LNCaP clone FGC (cell line): ENCODE results near the gene PITHD1.
A peak's percentile ranks its signal among the peaks of the same experiment; 100 is the strongest.
"Not testable (repeated sequence)": the region's sequence is repeated elsewhere in the genome, so short reads cannot be mapped to it uniquely, and the experiment has no call there.

ENCODE experiments used
- DNase-seq: peaks from one replicate; pipeline ENCODE4 v3.0.0-alpha.2; 2011; ENCODE audit warnings: low read depth
- H3K4me3 ChIP-seq: 2 replicates; pipeline ENCODE4 v1.5.1; 2011; ENCODE audit warnings: mild to moderate bottlenecking, low read depth, low read length, control low read depth
- TF ChIP-seq, protein P1 (sequence below): IDR thresholded peaks from 2 replicates; pipeline ENCODE4 v1.5.1; 2012; ENCODE audit warnings: mild to moderate bottlenecking; ENCODE audit not compliant: control insufficient read depth, insufficient read depth; ENCODE audit errors: extremely low read depth

Gene PITHD1

DNA sequence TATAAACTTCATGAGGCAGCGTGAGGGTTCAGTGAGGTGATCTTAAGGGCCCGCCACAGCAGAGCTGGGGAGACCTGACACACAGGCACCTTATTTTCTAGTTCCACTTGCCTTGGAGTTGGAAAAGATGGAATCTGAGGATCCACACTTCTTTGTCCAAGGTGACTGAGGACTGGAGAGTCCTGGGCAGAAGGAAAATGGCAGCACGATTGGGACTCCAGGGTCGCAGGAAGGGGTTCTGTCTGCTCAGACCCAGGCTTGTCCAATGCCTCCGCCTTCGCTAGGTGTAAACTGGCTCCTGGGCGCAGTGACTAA, 21.0 kb downstream of the PITHD1 start:
- TF ChIP-seq, protein P1, sequence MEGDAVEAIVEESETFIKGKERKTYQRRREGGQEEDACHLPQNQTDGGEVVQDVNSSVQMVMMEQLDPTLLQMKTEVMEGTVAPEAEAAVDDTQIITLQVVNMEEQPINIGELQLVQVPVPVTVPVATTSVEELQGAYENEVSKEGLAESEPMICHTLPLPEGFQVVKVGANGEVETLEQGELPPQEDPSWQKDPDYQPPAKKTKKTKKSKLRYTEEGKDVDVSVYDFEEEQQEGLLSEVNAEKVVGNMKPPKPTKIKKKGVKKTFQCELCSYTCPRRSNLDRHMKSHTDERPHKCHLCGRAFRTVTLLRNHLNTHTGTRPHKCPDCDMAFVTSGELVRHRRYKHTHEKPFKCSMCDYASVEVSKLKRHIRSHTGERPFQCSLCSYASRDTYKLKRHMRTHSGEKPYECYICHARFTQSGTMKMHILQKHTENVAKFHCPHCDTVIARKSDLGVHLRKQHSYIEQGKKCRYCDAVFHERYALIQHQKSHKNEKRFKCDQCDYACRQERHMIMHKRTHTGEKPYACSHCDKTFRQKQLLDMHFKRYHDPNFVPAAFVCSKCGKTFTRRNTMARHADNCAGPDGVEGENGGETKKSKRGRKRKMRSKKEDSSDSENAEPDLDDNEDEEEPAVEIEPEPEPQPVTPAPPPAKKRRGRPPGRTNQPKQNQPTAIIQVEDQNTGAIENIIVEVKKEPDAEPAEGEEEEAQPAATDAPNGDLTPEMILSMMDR: no peak
- H3K4me3 ChIP-seq: peak overlapping the region; percentile 68
- no peak for DNase-seq

DNA sequence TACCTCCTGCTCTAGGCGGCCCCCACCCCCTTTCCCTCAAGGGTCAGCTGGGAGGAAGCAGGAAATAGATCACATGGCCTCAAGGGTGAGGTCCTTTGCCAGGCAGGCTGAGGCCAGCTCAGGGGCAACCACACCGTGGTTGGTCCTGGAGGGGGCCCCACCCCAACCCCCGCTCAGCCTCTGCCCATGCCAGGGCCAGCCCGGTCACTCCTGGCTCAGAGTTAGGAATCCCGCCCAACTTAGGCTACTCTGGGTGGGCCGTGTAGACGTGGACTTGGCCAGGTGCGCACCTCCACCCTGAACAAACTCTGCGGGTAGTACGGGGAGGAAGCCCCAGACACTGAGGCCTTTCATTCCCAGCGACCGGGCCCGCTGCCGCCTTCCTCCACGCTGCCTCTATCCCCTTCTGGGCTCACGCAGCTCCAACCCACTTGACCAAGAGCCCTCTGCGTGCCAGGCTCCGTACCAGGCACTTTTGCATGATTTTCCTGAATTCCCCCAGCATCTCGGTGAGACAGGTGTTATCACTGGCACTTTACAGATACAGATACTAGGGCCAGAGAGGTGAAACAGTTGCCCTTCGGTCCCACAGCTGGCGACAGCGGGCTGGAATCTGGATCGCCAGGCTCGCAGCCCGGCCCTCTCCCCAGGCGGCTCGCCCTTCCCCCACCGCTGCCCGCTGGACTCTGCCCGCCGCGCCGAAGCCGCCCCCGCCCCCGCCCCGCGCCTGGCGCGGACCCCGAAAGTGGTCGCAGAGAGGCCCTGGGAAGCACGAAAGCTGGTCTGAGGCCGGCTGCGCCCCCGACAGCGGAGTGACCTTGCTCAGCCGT, 21.6 kb downstream of the PITHD1 start:
- TF ChIP-seq, protein P1: no peak
- H3K4me3 ChIP-seq: peak overlapping the region; percentile 68
- DNase-seq: no peak

DNA sequence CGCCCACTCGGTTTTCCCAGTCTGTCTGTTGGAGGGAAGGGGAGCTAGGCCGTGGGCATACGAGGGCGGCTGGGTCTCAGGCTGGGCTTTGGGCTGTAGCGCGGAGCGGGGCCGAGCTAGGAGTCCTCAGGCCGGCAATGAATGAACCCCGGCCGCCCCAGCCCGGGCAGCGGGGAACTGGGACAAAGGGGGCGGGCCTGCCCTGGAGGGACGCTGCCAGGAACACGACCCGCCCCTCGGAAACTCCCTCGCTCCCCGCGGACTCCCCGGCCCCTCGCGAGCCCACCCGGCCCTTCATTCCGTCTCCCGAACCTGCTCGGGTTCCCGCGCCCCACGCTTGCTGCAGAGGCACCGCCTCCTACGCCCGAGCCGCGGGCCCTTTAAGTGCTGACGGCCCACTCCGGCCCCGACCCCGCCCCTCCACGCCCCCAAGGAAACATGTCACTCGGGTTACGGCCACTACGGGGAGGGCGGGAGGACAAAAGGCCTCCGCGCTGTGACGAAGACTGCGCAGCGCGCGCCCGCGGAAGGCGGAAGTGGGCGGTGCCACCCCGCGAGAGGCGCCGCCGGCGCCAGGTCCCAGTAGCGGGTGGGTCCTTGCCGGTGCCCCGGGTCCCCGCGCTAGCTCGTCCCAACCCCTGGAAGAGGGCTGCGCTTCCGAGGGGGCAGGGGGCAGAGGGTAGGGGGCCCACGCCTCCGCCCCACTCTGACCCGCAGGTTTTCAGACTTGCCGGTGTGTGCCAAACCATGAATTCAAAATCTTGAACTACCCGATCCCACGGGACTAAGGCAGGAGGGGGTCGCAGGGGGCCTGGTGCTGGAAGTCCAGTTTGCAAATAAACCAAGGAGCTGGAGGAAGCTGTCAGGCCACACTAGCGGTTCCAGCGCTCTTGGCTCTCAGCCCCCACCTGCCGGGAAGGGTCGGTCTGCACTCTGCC, 22.5 kb downstream of the PITHD1 start, which contains the start of gene GALE:
GALE (minus strand) TSS at position 355 of the 938 bp plus-strand sequence. CDS start 1,747 bp downstream, outside the sequence.
- H3K4me3 ChIP-seq: peak within 1 kb of the TSS; percentile 68
- peak; percentile 65 for DNase-seq
- TF ChIP-seq, protein P1: no peak

DNA sequence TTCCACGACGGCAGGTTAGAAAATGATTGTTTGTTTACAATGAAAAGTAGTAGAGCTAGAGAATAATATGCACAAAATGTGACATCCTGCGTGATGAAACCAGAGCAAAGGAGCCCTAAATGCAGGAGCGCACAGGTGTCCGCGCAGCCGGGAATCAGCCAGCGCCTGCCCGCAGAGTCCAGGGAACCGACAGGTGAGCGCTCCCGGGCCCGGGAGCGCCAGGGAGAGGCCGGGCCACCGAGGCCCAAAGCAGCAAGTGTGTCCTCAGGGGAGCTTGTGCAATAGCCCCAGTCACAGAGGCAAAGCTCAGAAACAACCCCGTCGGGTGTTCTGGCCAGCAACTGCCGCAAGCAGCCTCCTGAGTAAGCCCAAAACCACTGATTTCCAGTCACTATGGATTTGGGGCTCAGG, 23.1 kb downstream of the PITHD1 start:
- peak overlapping the region; percentile 68 for H3K4me3 ChIP-seq
- TF ChIP-seq, protein P1: no peak
- no peak for DNase-seq

DNA sequence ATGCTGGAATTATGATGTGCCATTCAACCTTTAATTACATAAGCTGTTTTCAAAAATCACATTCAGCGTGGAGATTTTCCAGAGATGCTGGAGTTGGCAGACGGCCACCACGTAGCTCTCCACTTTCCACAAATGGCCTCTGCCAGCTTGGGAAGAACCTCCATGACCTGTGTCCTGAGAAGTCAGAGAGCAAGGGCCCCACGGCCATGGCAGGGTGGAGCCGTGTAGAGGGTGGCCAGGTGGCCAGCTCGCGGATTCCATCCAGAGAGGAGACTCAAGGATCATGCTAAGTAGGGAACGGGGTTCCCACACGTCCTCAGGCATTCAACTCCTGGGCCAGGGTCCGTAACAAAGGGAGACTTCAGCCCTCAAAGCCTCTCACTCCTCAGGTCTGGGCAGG, 23.7 kb downstream of the PITHD1 start:
- DNase-seq: no peak
- TF ChIP-seq, protein P1: no peak
- H3K4me3 ChIP-seq: no peak overlapping the region

DNA sequence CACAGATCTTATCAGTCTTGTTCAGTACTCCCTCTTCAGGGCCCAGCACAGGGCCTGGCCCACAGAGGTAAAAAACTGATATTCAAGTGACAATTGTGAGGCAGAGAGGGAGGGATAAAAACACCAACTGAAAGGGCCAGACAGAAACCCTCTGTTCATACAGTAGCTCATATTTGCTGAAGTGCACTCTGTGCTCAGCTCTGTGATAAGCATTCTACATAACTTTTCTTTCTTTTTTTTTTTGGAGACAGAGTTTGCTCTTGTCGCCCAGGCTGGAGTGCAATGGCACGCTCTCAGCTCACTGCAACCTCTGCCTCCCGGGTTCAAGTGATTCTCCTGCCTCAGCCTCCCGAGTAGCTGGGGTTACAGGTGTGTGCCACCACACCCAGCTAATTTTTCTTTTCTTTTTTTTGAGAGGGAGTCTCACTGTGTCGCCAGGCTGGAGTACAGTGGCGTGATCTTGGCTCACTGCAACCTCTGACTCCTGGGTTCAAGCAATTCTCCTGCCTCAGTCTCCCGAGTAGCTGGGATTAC, 24.7 kb downstream of the PITHD1 start:
- not testable (repeated sequence) for DNase-seq, H3K4me3 ChIP-seq

DNA sequence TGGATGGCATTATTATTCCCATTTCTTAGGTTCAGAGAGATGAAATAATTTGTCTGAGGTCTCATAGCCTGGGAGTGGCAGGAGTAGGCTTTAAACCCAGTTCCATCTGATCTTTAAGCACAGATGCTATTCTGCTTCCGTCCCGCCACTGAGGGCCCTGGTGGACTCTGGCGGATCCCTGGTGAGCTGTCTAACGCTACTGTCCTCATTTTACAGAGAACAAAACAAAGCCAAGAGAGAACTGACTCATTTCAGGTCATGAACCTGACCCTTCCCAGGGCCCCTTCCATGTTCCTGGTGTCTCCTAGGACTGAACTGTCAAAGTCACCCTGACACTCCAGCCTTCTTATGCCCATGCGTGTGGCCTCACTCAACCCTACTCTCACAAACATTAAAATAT, 25.5 kb downstream of the PITHD1 start:
- H3K4me3 ChIP-seq: no peak overlapping the region
- no peak for DNase-seq
- TF ChIP-seq, protein P1: no peak
